SU-DHL-6 (cell line): Measurements from ENCODE around the gene COPS9.

Experiments
- H2AFZ ChIP-seq: fragments of 200-600 bp; sonication (generic); 2 replicates; pipeline ENCODE4 v1.6.1; 2014; ENCODE audit warnings: low read depth, mild to moderate bottlenecking, moderate library complexity, mixed read lengths, antibody characterized with exemption, low read length; ENCODE audit not compliant: severe bottlenecking
- H3F3A ChIP-seq: fragments of 200-600 bp; shearing (Covaris generic); 2 replicates; pipeline ENCODE4 v1.6.0; 2016; ENCODE audit warnings: antibody characterized with exemption, mild to moderate bottlenecking; ENCODE audit not compliant: insufficient read depth
- H3K27ac ChIP-seq: fragments of 200-600 bp; sonication (generic); 2 replicates; pipeline ENCODE4 v1.5.1; 2016; ENCODE audit warnings: low read depth, mild to moderate bottlenecking, low read length, moderate library complexity, mixed read lengths
- H3K27me3 ChIP-seq: fragments of 200-600 bp; sonication (generic), shearing (Covaris generic); 2 replicates; pipeline ENCODE4 v1.6.0; 2014; ENCODE audit warnings: mild to moderate bottlenecking, low read length
- H3K36me3 ChIP-seq: fragments of 200-600 bp; sonication (generic); 2 replicates; pipeline ENCODE4 v1.6.1; 2014; ENCODE audit warnings: mild to moderate bottlenecking, low read length, mixed read lengths
- H3K4me2 ChIP-seq: fragments of 300-600, 200-600 bp; shearing (Covaris generic), sonication (generic); 2 replicates; pipeline ENCODE4 v1.6.0; 2014; ENCODE audit warnings: low read length, low read depth, mild to moderate bottlenecking; ENCODE audit not compliant: poor library complexity, severe bottlenecking
- H3K4me3 ChIP-seq: fragments of 200-600 bp; sonication (generic); 2 replicates; pipeline ENCODE4 v1.5.1; 2014; ENCODE audit warnings: antibody characterized with exemption, low read length, mild to moderate bottlenecking, mixed read lengths; ENCODE audit not compliant: insufficient read depth, poor library complexity, severe bottlenecking
- H3K79me2 ChIP-seq: fragments of 200-600 bp; sonication (generic); 2 replicates; pipeline ENCODE4 v1.6.1; 2014; ENCODE audit warnings: mild to moderate bottlenecking, low read length, moderate library complexity; ENCODE audit not compliant: insufficient read depth
- H3K9ac ChIP-seq: fragments of 200-600 bp; sonication (generic); 2 replicates; pipeline ENCODE4 v1.7.0; 2014; ENCODE audit warnings: mild to moderate bottlenecking, low read length
- H3K9me2 ChIP-seq: fragments of 200-600 bp; sonication (generic); replicated peaks from 2 replicates; pipeline ENCODE4 v1.6.1; 2014; ENCODE audit warnings: low read length; ENCODE audit not compliant: insufficient read depth
- H3K9me3 ChIP-seq: fragments of 200-600 bp; sonication (generic); 2 replicates; pipeline ENCODE4 v1.6.1; 2014; ENCODE audit warnings: low read length, mixed read lengths; ENCODE audit not compliant: insufficient read depth
- H4K20me1 ChIP-seq: fragments of 200-600 bp; sonication (generic); 2 replicates; pipeline ENCODE4 v1.6.1; 2014; ENCODE audit warnings: low read depth, mild to moderate bottlenecking, antibody characterized with exemption, low read length, moderate library complexity, mixed read lengths
- EZH2phosphoT487 ChIP-seq: fragments of 200-600 bp; sonication (generic), shearing (Covaris generic); conservative IDR thresholded peaks from 2 replicates; pipeline ENCODE4 v1.6.1; 2018; ENCODE audit warnings: mild to moderate bottlenecking, antibody characterized with exemption, low read length, moderate library complexity, mixed read lengths
- TF ChIP-seq, protein P1 (sequence below): fragments of 200-600 bp; sonication (generic); IDR thresholded peaks from one replicate; pipeline ENCODE4 v1.5.1; 2017; ENCODE audit warnings: antibody characterized with exemption, mild to moderate bottlenecking, low read length, moderate library complexity; ENCODE audit not compliant: insufficient read depth, poor library complexity, severe bottlenecking

Gene COPS9

DNA sequence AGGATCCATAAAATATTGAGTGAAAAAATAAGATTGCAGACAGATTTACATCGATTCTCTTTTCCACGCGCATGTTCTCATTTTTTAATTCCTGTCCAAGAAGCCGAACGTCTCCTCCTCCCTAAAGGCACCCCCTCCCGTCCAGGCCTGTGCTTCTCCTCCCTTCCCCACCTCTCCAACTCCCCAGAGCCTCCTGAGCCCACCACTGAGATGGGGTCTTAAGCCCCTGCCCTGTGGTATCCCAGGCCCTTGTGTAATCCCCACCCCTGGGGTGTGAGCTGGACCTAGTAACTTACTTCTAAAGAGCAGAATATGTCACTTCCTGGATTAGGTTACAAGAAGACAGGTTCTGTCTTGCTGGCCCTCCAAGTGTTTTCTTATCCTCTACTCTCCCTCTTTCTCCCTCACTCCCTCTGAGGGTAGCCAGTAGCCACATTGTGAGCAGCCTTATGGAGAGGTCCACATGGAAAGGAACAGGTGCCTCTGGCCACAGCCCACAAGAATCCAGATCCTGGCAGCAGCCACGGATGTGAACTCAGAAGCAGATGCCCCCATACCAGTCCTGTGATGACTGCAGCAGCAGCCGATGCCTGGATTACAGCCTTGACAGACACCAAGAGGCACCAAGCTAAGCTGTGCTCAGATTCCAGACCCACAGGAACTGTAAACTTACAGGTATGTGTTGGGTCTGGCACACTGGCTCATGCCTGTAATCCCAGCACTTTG, 44.0 kb upstream of the COPS9 start:
- no peak overlapping the region for H3K4me2 ChIP-seq
- no peak overlapping the region for H2AFZ ChIP-seq
- H3K9me2 ChIP-seq: no peaks in the 10 kb centered on the region
- H3K27ac ChIP-seq: no peak overlapping the region
- H3K9ac ChIP-seq: no peak overlapping the region
- no peak overlapping the region for H3K4me3 ChIP-seq
- no peaks in the 10 kb centered on the region for H3K36me3 ChIP-seq
- no peaks in the 10 kb centered on the region for H3K27me3 ChIP-seq
- H3K9me3 ChIP-seq: no peaks in the 10 kb centered on the region
- TF ChIP-seq, protein P1, sequence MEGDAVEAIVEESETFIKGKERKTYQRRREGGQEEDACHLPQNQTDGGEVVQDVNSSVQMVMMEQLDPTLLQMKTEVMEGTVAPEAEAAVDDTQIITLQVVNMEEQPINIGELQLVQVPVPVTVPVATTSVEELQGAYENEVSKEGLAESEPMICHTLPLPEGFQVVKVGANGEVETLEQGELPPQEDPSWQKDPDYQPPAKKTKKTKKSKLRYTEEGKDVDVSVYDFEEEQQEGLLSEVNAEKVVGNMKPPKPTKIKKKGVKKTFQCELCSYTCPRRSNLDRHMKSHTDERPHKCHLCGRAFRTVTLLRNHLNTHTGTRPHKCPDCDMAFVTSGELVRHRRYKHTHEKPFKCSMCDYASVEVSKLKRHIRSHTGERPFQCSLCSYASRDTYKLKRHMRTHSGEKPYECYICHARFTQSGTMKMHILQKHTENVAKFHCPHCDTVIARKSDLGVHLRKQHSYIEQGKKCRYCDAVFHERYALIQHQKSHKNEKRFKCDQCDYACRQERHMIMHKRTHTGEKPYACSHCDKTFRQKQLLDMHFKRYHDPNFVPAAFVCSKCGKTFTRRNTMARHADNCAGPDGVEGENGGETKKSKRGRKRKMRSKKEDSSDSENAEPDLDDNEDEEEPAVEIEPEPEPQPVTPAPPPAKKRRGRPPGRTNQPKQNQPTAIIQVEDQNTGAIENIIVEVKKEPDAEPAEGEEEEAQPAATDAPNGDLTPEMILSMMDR: no peak
- no peaks in the 10 kb centered on the region for H4K20me1 ChIP-seq
- no peaks in the 10 kb centered on the region for H3F3A ChIP-seq
- no peaks in the 10 kb centered on the region for H3K79me2 ChIP-seq

DNA sequence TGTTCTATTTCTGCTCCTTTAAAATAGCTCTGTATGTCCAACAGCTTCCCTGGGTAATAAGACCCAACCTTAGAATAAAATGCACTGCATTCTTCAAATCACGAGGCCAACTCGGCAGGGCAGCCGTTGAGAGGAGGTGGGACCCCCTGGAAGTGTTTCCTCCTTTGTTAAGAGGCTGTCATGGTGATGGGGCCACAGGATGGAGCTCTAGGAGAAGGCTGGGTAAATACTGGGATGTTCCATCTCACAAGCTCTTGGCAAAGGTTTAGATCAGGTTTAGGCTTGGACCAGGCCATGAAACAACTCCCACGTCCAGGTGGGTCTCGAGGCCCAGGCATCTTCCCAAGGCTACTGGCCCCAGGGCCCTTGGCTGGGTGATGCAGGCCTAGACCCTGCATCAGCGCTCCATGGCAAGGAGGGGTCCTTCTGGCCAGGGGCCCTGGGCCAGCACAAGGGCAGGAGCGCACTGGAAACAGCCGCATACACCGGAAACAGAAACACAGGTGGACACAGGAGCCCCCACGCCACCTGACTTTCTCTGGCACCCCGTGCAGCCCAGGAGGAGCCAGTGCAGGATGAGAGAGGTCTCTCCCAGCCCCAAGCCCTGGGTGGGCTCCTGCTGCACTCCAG, 43.2 kb upstream of the COPS9 start:
- Histone ChIP-seq H3K9me3 (no peaks in the 10 kb centered on the region), H3K4me3 (no peak overlapping the region), H3K36me3 (no peaks in the 10 kb centered on the region), H3F3A (no peaks in the 10 kb centered on the region), H3K4me2 (no peak overlapping the region), H3K9ac (no peak overlapping the region), H4K20me1 (no peaks in the 10 kb centered on the region), H3K27me3 (no peaks in the 10 kb centered on the region), H3K9me2 (no peaks in the 10 kb centered on the region), H3K79me2 (no peaks in the 10 kb centered on the region), H2AFZ (no peak overlapping the region), H3K27ac (no peak overlapping the region)
- TF ChIP-seq EZH2phosphoT487: no peak
- TF ChIP-seq, protein P1: no peak

DNA sequence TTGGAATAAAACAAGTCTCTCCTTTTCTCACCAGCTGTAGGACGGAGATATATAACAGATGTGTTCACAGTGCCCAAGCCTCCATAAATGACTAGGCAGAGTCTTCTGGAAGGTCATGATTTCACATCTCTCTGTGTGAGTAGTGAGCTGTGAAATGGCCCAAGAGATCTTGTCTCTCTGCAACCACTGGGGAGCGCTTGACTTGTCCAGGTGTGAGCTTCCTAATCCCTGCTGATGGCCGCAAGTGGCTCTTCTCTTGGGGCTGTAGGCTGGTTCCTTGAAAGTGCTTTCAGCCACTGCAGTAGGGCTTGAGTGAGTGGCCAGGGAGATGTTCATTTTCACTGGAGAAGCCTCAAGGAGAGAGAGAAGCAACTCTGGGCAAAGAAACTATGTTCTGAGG, 42.5 kb upstream of the COPS9 start:
- H3K36me3 ChIP-seq: no peaks in the 10 kb centered on the region
- no peak overlapping the region for H3K27ac ChIP-seq
- H3K4me2 ChIP-seq: no peak overlapping the region
- TF ChIP-seq, protein P1: no peak
- TF ChIP-seq EZH2phosphoT487: no peak
- H4K20me1 ChIP-seq: no peaks in the 10 kb centered on the region
- no peaks in the 10 kb centered on the region for H3K9me2 ChIP-seq
- H3K27me3 ChIP-seq: no peaks in the 10 kb centered on the region
- no peak overlapping the region for H3K4me3 ChIP-seq
- H3K9me3 ChIP-seq: no peaks in the 10 kb centered on the region
- no peaks in the 10 kb centered on the region for H3F3A ChIP-seq
- H3K9ac ChIP-seq: no peak overlapping the region
- no peaks in the 10 kb centered on the region for H3K79me2 ChIP-seq
- no peak overlapping the region for H2AFZ ChIP-seq
